ENCODE measurements around the gene GZMM.

GRCh38 chr19:597406-598315, 53.8 kb downstream of the GZMM start:
- no peak for TF ChIP-seq POLR2A (IDR thresholded peaks at IDR 0.05)
- no peak for TF ChIP-seq CTCF (IDR thresholded peaks at IDR 0.05)
